ENCODE results near the gene CRACR2B. TPM values are rescaled to one million over a fixed set of nuclear protein-coding genes. Genes with fewer than 3 reads are reported as not detected.

The CRACR2B gene
- total and polyA plus RNA-seq, 2 experiments from 2014 or later, result 2.0 to 2.3 TPM

DNA sequence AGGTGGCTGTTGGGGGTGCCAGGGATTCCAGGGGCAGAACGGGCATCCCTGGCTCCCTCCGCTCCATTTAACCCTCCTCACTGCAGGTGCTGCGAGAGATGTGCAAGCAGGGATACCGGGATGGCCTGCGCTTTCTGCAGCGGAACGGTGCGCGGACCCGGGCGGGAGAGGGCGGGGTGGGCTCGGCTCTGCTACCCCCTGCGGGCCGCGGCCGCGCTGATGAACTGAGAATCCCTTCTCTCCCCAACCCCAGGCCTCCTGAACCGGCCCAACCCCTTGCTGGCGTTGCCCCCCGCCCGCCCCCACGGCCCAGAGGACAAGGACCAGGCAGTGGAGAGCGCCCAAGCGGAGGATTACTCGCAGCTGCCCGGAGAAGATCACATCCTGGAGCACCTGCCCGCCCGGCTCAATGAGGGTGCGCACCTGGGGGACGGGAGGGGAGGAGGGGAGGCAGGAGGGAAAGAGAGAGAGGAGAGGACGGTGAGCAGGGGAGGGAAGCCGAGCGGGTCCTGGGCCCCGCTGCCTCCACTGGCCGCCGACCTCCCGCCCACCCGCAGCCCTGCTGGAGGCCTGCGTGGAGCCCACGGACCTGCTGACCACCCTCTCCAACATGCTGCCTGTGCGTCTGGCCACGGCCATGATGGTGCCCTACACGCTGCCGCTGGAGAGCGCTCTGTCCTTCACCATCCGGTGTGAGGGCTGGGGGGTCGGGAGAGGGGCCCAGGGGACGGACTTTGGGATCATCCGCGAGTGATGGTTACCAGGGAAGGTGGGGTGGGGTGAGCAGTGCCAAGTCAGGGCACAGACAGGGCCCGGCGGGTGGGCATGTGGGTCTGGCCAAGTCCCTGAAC lies 4.1 kb upstream of the CRACR2B start:
- peaks cover 3% of the 10 kb centered on the region; the same call in 1 of the 2 replicates for H3K36me3 ChIP-seq (ENCODE audit: low read depth)
- H3K9me2 ChIP-seq (ENCODE audit: insufficient read depth), result no peaks in the 10 kb centered on the region
- peaks cover 7% of the 10 kb centered on the region; the same call in 1 of the 2 replicates for H3K27me3 ChIP-seq (replicated peaks; ENCODE audit: insufficient read depth)
- no peaks in the 10 kb centered on the region for H3F3A ChIP-seq (ENCODE audit: insufficient read depth)
- WGBS, 2 experiments (ENCODE audit: low coverage in 1 of 2, low lambda C conversion rate in 2 of 2, missing lambda C conversion rate in 2 of 2), result 86 to 89% methylated on average over 9 to 51 of the region's 53 CpGs
- no peak overlapping the region for H3K27ac ChIP-seq
- H3K4me3 ChIP-seq, result no peak overlapping the region
- H3K9ac ChIP-seq, result no peak overlapping the region
- no peak overlapping the region for H3K4me2 ChIP-seq (ENCODE audit: unreplicated experiment)
- peaks cover 14% of the 10 kb centered on the region for H3K4me1 ChIP-seq (ENCODE audit: insufficient read depth)
- DNase-seq, result no peak
- H4K20me1 ChIP-seq (ENCODE audit: insufficient read depth), result no peaks in the 10 kb centered on the region
- no peaks in the 10 kb centered on the region for H3K9me3 ChIP-seq (ENCODE audit: low read depth)
- H2AFZ ChIP-seq, result no peak overlapping the region
- peaks cover 38% of the 10 kb centered on the region for H3K79me2 ChIP-seq (ENCODE audit: insufficient read depth)
- no peak for TF ChIP-seq EZH2 (IDR thresholded peaks at IDR 0.05; ENCODE audit: insufficient read depth, poor library complexity, severe bottlenecking)
- TF ChIP-seq EZH2phosphoT487 (IDR thresholded peaks at IDR 0.05; ENCODE audit: insufficient read depth, low read depth), result no peak
- in situ Hi-C loops (cut with MboI), result no loop called here

DNA sequence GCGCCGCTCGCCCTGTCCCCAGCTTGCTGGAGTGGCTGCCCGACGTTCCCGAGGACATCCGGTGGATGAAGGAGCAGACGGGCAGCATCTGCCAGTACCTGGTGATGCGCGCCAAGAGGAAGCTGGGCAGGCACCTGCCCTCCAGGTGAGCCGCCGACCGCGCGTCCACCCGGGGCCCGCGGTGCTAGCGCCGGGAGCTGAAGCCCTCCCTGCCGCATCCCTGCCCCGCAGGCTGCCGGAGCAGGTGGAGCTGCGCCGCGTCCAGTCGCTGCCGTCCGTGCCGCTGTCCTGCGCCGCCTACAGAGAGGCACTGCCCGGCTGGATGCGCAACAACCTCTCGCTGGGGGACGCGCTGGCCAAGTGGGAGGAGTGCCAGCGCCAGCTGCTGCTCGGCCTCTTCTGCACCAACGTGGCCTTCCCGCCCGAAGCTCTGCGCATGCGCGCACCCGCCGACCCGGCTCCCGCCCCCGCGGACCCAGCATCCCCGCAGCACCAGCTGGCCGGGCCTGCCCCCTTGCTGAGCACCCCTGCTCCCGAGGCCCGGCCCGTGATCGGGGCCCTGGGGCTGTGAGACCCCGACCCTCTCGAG lies 3.3 kb upstream of the CRACR2B start:
- H3K9ac ChIP-seq, result no peak overlapping the region
- no peak overlapping the region for H3K4me3 ChIP-seq
- in situ Hi-C loops (cut with MboI), result no loop called here
- H3K27me3 ChIP-seq (replicated peaks; ENCODE audit: insufficient read depth), result peaks cover 7% of the 10 kb centered on the region; the same call in 1 of the 2 replicates
- no peaks in the 10 kb centered on the region for H3K9me2 ChIP-seq (ENCODE audit: insufficient read depth)
- H3K36me3 ChIP-seq (ENCODE audit: low read depth), result peaks cover 3% of the 10 kb centered on the region; the same call in 1 of the 2 replicates
- H3K4me1 ChIP-seq (ENCODE audit: insufficient read depth), result peaks cover 14% of the 10 kb centered on the region
- H3K4me2 ChIP-seq (ENCODE audit: unreplicated experiment), result no peak overlapping the region
- peaks cover 38% of the 10 kb centered on the region for H3K79me2 ChIP-seq (ENCODE audit: insufficient read depth)
- H3K9me3 ChIP-seq (ENCODE audit: low read depth), result no peaks in the 10 kb centered on the region
- no peak overlapping the region for H3K27ac ChIP-seq
- 86 to 93% methylated on average over 39 to 53 of the region's 59 CpGs for WGBS, 2 experiments (ENCODE audit: low coverage in 1 of 2, low lambda C conversion rate in 2 of 2, missing lambda C conversion rate in 2 of 2)
- TF ChIP-seq EZH2 (IDR thresholded peaks at IDR 0.05; ENCODE audit: insufficient read depth, poor library complexity, severe bottlenecking) (no peak), EZH2phosphoT487 (IDR thresholded peaks at IDR 0.05; ENCODE audit: insufficient read depth, low read depth) (no peak)
- no peak overlapping the region for H2AFZ ChIP-seq
- DNase-seq, result no peak
- H3F3A ChIP-seq (ENCODE audit: insufficient read depth), result no peaks in the 10 kb centered on the region
- H4K20me1 ChIP-seq (ENCODE audit: insufficient read depth), result no peaks in the 10 kb centered on the region

DNA sequence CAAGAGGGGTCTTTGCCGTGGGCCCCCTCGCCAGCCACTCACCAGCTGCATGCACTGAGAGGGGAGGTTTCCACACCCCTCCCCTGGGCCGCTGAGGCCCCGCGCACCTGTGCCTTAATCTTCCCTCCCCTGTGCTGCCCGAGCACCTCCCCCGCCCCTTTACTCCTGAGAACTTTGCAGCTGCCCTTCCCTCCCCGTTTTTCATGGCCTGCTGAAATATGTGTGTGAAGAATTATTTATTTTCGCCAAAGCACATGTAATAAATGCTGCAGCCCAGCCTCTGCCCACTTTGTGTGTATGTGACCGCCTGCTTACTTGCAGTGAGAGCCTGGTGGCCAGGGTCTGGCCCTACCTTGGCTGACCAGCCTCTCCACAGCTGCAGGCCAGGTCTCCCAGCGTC lies 2.8 kb upstream of the CRACR2B start:
- H3K4me2 ChIP-seq (ENCODE audit: unreplicated experiment), result no peak overlapping the region
- H3K27ac ChIP-seq, result no peak overlapping the region
- no peak for DNase-seq
- in situ Hi-C loops (cut with MboI), result no loop called here
- H3K36me3 ChIP-seq (ENCODE audit: low read depth), result peaks cover 3% of the 10 kb centered on the region; the same call in 1 of the 2 replicates
- H3K27me3 ChIP-seq (replicated peaks; ENCODE audit: insufficient read depth), result peaks cover 7% of the 10 kb centered on the region; the same call in 1 of the 2 replicates
- no peaks in the 10 kb centered on the region for H3K9me3 ChIP-seq (ENCODE audit: low read depth)
- H3K9me2 ChIP-seq (ENCODE audit: insufficient read depth), result no peaks in the 10 kb centered on the region
- H2AFZ ChIP-seq, result no peak overlapping the region
- H4K20me1 ChIP-seq (ENCODE audit: insufficient read depth), result no peaks in the 10 kb centered on the region
- H3F3A ChIP-seq (ENCODE audit: insufficient read depth), result no peaks in the 10 kb centered on the region
- TF ChIP-seq EZH2 (IDR thresholded peaks at IDR 0.05; ENCODE audit: insufficient read depth, poor library complexity, severe bottlenecking) (no peak), EZH2phosphoT487 (IDR thresholded peaks at IDR 0.05; ENCODE audit: insufficient read depth, low read depth) (no peak)
- no peak overlapping the region for H3K9ac ChIP-seq
- peaks cover 34% of the 10 kb centered on the region for H3K79me2 ChIP-seq (ENCODE audit: insufficient read depth)
- 74 to 81% methylated on average over 11 of the region's 11 CpGs for WGBS, 2 experiments (ENCODE audit: low coverage in 1 of 2, low lambda C conversion rate in 2 of 2, missing lambda C conversion rate in 2 of 2)
- H3K4me1 ChIP-seq (ENCODE audit: insufficient read depth), result peaks cover 14% of the 10 kb centered on the region
- no peak overlapping the region for H3K4me3 ChIP-seq

DNA sequence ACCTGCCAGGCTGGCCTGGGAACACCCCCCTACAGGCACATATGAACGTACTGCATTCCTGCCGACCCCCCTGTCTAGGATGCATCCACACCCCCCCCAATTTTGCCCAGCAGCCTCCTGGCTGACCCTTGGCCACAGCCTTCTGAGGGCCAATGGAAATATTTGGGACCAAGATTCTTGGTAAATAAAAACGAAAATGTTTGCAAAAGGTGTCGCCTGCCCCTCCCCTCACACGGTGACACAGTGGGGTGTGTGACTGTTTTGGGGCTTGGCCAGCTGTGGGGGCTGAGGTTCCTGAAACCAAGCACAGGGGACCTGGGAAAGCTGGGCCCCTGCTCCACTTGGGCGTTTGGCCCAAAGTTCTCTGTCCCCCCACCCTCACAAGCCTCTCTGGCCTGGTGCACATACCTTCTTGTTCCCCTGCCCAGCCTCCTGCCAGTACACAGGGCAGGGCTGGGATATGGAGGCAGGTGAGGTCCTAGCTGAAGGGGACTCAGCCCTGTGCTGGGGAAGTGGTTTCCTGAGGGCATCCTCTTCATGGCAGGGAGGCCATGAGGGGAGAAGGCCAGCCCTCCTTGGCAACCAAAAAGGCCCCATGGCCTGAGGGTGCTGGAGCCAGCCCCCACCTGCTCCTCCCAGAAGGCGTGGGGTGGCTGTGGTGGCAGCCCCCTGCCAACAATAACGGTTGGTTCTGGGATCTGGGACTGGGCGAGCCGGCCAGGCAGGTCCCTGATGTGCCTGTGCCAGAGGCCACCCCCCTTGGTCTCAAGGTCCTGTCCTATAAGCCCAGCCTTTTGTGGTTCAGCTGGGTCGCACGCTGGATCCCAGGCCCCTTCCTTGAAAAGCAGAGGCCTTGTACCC lies 2.1 kb upstream of the CRACR2B start:
- no peak for TF ChIP-seq EZH2 (IDR thresholded peaks at IDR 0.05; ENCODE audit: insufficient read depth, poor library complexity, severe bottlenecking)
- DNase-seq, result no peak
- WGBS, 2 experiments (ENCODE audit: low coverage in 1 of 2, low lambda C conversion rate in 2 of 2, missing lambda C conversion rate in 2 of 2), result 86% methylated on average over 12 of the region's 12 CpGs
- no peak overlapping the region for H3K4me2 ChIP-seq (ENCODE audit: unreplicated experiment)
- H3K4me1 ChIP-seq (ENCODE audit: insufficient read depth), result peaks cover 13% of the 10 kb centered on the region
- in situ Hi-C loops (cut with MboI), result no loop called here
- no peaks in the 10 kb centered on the region for H3K9me2 ChIP-seq (ENCODE audit: insufficient read depth)
- no peaks in the 10 kb centered on the region for H3F3A ChIP-seq (ENCODE audit: insufficient read depth)
- no peak overlapping the region for H3K27ac ChIP-seq
- H4K20me1 ChIP-seq (ENCODE audit: insufficient read depth), result no peaks in the 10 kb centered on the region
- no peaks in the 10 kb centered on the region for H3K9me3 ChIP-seq (ENCODE audit: low read depth)
- H3K79me2 ChIP-seq (ENCODE audit: insufficient read depth), result peaks cover 27% of the 10 kb centered on the region
- H2AFZ ChIP-seq, result no peak overlapping the region
- H3K27me3 ChIP-seq (replicated peaks; ENCODE audit: insufficient read depth), result peaks cover 7% of the 10 kb centered on the region; the same call in 1 of the 2 replicates
- H3K4me3 ChIP-seq, result no peak overlapping the region
- no peak overlapping the region for H3K9ac ChIP-seq
- peaks cover 3% of the 10 kb centered on the region; the same call in 1 of the 2 replicates for H3K36me3 ChIP-seq (ENCODE audit: low read depth)

All from GM23248 (cell line).